ENCODE results near the gene PHF21A. TPM values are rescaled to one million over a fixed set of nuclear protein-coding genes. Genes with fewer than 3 reads are reported as not detected.

The PHF21A gene
- total RNA-seq, 1 experiment from 2014 or later = 17.3 TPM

DNA sequence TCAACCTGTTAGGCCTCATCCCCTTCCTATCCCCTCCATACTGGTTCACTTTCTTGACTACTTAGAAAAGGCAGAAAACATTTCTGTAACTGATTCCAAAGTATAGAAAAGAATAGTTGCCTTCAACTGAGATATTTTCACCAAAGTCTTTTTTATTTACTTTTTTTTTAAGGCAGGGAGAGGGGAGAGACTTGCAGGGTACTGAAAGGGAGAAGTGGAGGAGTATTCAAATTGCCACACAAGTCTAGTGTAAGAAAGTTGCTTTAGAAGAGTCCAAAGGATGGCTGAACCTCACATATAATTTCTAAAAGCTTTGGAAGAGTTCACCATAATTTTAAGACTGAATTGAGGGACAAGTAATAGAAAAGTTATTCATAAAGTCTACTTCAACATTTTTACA lies 6.3 kb downstream of the PHF21A start:
- H3K27me3 ChIP-seq = no peaks in the 10 kb centered on the region
- no peaks in the 10 kb centered on the region for H3K36me3 ChIP-seq
- no peak overlapping the region for H3K4me3 ChIP-seq
- no peaks in the 10 kb centered on the region for H3K4me1 ChIP-seq
- no peak for DNase-seq
- H3K27ac ChIP-seq = no peak overlapping the region
- no peaks in the 10 kb centered on the region for H3K9me3 ChIP-seq (replicated peaks)

- DNase-seq = no peak
- Histone ChIP-seq H3K9me3 (replicated peaks) (no peaks in the 10 kb centered on the region), H3K27me3 (no peaks in the 10 kb centered on the region), H3K27ac (no peak overlapping the region), H3K36me3 (no peaks in the 10 kb centered on the region), H3K4me1 (no peaks in the 10 kb centered on the region), H3K4me3 (no peak overlapping the region)
These were observed 6.9 kb downstream of the PHF21A start for GRCh38 chr11:46114378-46114777.

DNA sequence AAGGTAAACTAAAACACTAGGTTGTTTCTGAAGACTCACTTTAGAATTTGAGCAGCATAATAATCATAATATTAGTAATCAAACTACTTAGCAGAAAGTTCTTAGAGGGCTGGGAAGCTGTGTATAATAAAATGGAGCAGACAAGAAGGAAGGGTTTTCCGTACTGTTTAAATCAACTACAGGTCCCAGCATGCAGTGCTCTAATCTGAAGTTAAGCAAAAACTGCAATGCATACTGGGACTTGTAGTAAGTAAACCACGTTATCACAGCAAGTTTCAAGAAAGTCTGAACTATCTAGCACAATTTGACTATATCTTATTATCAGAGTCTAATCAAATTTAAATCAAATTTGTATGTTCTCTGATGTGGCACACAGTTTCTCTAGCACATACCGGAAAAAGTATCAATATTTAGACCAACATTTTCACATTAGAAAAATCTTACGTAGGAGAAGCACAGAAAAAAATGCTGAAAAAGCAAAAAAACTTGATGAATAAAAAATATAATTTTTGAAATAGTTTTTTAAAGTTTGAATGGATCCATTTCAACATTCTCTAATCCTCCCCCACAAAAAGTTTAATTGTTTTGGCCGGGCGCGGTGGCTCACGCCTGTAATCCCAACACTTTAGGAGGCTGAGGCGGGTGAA lies 8.2 kb downstream of the PHF21A start:
- Histone ChIP-seq H3K36me3 (no peaks in the 10 kb centered on the region), H3K4me3 (no peak overlapping the region), H3K9me3 (replicated peaks) (no peaks in the 10 kb centered on the region), H3K4me1 (no peaks in the 10 kb centered on the region), H3K27ac (no peak overlapping the region), H3K27me3 (no peaks in the 10 kb centered on the region)
- peak; percentile 30 to 61 for DNase-seq

DNA sequence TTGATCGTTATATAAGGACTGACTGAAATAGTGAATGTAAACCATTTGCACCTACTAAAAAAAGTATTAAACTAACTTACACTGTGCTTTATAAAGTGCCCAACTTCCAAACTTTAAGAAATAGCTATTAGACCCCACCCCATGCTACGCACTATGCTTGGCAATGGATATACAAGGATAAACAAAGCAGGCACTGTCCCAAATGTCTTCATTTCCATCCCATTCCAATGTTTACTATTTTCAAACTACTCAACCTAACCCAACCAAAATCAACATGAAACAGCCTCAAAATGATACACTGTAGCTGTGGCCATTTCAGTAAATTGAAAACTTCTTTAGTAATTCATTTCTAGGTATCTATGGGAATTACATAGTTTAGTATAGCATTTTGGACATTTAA lies 12.5 kb downstream of the PHF21A start:
- no peak overlapping the region for H3K27ac ChIP-seq
- no peaks in the 10 kb centered on the region for H3K4me1 ChIP-seq
- H3K4me3 ChIP-seq = no peak overlapping the region
- H3K9me3 ChIP-seq (replicated peaks) = no peaks in the 10 kb centered on the region
- no peaks in the 10 kb centered on the region for H3K36me3 ChIP-seq
- no peaks in the 10 kb centered on the region for H3K27me3 ChIP-seq
- DNase-seq = no peak

DNA sequence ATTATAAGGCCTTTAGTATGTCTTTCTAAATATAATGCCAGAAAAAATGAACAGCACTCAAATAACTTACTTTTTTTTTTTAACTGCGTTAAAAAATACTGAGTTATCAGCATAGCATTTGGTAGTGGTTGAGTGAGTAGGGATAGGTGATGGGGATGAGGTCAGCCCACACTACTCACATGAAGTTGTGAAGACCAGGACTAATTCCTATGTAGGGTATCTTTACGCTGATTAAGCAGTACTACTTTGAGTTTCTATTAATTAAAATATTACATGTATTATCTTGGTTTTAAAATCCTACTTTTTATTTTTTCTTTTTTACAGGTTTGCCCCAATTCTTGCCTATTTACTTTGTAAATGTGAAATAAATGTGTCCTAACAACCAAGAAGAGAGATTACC lies 13.5 kb downstream of the PHF21A start:
- no peak overlapping the region for H3K4me3 ChIP-seq
- H3K36me3 ChIP-seq = no peaks in the 10 kb centered on the region
- no peaks in the 10 kb centered on the region for H3K4me1 ChIP-seq
- no peaks in the 10 kb centered on the region for H3K27me3 ChIP-seq
- H3K27ac ChIP-seq = no peak overlapping the region
- DNase-seq = no peak
- no peaks in the 10 kb centered on the region for H3K9me3 ChIP-seq (replicated peaks)

DNA sequence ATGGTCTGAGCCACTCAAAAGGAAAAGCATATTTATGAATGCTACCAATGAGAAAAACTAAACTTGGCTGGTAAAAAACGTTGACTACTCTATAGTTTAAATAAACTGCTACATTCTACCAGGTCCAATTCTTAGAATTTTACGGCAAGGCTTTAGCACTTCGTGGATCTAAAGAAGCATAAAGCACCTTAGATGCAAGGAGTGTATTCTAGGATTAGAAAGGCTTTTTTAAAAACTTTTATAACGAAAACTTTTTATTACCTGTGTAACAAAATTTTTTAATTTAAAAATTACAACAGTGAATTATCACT lies 13.9 kb downstream of the PHF21A start:
- Histone ChIP-seq H3K27ac (no peak overlapping the region), H3K27me3 (no peaks in the 10 kb centered on the region), H3K4me1 (no peaks in the 10 kb centered on the region), H3K9me3 (replicated peaks) (no peaks in the 10 kb centered on the region), H3K36me3 (no peaks in the 10 kb centered on the region), H3K4me3 (no peak overlapping the region)
- DNase-seq = no peak

DNA sequence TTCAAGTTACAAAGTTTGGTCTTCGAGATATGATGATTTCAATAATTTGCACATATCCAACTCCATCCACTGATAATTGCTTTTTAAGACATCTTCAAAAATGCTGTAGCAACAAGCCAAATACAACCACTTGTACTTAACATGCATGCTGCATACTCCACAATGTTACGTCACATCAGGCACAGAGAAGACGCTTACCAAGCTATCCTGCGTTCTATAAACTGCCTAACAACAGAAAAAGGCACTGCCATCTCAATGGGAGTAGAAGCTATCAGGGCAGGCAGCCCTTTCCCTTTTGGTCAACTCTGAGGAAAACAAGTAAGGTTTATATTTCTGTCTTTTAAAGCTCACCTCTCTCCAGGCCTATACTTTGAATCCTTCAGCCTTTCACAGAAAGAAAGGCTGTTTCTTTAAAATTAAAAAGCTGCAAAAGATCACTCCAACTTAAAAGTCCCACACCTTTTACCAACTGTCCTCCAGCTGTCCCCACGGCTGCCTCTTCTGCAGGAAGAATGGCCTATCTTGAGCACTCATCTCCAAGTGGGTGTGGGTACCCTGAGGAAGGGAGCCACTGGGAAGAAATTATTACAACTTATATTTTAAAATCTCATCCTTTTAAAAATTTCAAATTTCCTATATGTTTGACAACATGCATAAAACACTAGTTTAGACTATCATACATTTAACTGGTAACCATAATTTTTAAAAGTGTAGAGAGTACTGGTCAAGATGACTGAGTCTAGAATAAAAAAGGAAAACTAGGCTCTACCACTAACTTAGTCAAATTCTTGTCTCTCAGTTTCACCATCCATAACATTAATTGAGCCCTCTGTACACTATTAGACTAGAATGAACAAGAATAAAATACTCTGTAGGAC lies 14.5 kb downstream of the PHF21A start:
- Histone ChIP-seq H3K4me3 (no peak overlapping the region), H3K36me3 (no peaks in the 10 kb centered on the region), H3K27ac (no peak overlapping the region), H3K9me3 (replicated peaks) (no peaks in the 10 kb centered on the region), H3K4me1 (no peaks in the 10 kb centered on the region), H3K27me3 (no peaks in the 10 kb centered on the region)
- DNase-seq = no peak

DNA sequence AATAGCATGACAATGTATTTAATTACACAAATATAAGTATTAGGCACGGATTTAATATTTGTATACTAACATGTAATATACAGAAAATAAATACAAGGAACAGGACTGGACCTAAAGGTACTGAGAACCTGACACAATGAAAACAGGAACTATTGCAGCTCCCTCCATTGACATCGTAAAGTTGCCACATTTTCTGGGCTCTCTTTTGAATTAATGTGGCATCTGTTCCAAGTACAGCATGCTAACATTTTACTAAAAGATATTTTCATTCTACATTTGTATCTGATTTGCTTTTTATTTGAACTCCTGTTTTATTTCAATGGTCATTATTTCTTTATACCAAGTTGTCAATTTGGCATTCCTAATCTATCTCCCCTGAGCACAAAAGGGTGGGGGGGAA lies 15.3 kb downstream of the PHF21A start:
- Histone ChIP-seq H3K27ac (no peak overlapping the region), H3K9me3 (replicated peaks) (no peaks in the 10 kb centered on the region), H3K4me1 (no peaks in the 10 kb centered on the region), H3K4me3 (no peak overlapping the region), H3K27me3 (no peaks in the 10 kb centered on the region), H3K36me3 (no peaks in the 10 kb centered on the region)
- no peak for DNase-seq

- no peak overlapping the region for H3K27ac ChIP-seq
- no peaks in the 10 kb centered on the region for H3K36me3 ChIP-seq
- no peaks in the 10 kb centered on the region for H3K9me3 ChIP-seq (replicated peaks)
- no peaks in the 10 kb centered on the region for H3K4me1 ChIP-seq
- H3K4me3 ChIP-seq = no peak overlapping the region
- no peaks in the 10 kb centered on the region for H3K27me3 ChIP-seq
- no peak for DNase-seq
These were observed 16.1 kb downstream of the PHF21A start for GRCh38 chr11:46105134-46105628.

DNA sequence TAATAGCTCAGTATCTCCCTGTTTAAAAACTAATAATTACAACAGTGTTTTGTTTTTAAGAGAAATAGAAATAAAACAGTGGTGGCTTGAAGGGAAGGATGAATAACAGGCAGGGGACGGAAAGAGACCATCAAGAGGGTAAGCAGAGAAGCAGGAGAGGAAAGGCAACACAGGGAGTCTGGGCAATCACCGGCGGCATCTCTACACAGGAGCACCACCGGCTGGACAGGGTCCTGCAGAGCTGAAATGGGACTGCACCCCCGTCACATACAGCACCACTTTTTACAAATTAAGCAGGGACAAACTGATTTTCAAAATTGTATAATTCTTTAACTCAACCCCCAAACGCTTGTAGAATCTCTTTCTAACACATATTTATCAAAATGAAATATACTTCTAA lies 18.4 kb downstream of the PHF21A start:
- H3K9me3 ChIP-seq (replicated peaks) = no peaks in the 10 kb centered on the region
- H3K27ac ChIP-seq = no peak overlapping the region
- no peaks in the 10 kb centered on the region for H3K27me3 ChIP-seq
- no peaks in the 10 kb centered on the region for H3K4me1 ChIP-seq
- no peak for DNase-seq
- H3K36me3 ChIP-seq = no peaks in the 10 kb centered on the region
- no peak overlapping the region for H3K4me3 ChIP-seq

DNA sequence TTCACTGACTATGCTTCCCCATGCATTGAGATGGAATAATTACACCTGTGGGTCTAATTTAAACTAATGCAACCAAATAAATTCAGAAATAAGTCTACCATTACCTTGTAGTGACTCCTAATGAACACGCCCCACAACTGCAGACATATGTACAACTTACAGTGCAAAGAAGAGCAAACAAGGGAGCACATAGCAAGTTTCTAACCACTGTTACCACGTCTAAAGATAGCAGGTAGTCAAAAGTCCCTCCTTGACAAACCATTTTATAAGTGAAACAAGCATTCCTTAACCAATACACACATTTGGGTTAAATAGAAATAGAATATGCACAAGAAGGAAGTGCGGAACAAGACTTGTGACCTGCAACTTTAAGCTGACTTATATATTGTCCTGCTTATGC lies 20.6 kb downstream of the PHF21A start:
- no peak for DNase-seq
- Histone ChIP-seq H3K4me1 (no peaks in the 10 kb centered on the region), H3K27ac (no peak overlapping the region)

GRCh38 chr11:46099963-46100316 lies 21.3 kb downstream of the PHF21A start:
- no peaks in the 10 kb centered on the region for H3K36me3 ChIP-seq
- H3K4me3 ChIP-seq = no peak overlapping the region
- no peaks in the 10 kb centered on the region for H3K4me1 ChIP-seq
- H3K9me3 ChIP-seq (replicated peaks) = no peaks in the 10 kb centered on the region
- H3K27me3 ChIP-seq = no peaks in the 10 kb centered on the region
- no peak for DNase-seq
- no peak overlapping the region for H3K27ac ChIP-seq

More for the DNA sequence above, 20.6 kb downstream of the PHF21A start:
- Histone ChIP-seq H3K9me3 (replicated peaks) (no peaks in the 10 kb centered on the region), H3K36me3 (no peaks in the 10 kb centered on the region), H3K4me3 (no peak overlapping the region), H3K27me3 (no peaks in the 10 kb centered on the region)

- no peaks in the 10 kb centered on the region for H3K4me1 ChIP-seq
- H3K27ac ChIP-seq = no peak overlapping the region
- no peaks in the 10 kb centered on the region for H3K27me3 ChIP-seq
- H3K36me3 ChIP-seq = no peaks in the 10 kb centered on the region
- DNase-seq = no peak
- no peaks in the 10 kb centered on the region for H3K9me3 ChIP-seq (replicated peaks)
- H3K4me3 ChIP-seq = no peak overlapping the region
These were observed 30.9 kb downstream of the PHF21A start for GRCh38 chr11:46090375-46090774.

DNA sequence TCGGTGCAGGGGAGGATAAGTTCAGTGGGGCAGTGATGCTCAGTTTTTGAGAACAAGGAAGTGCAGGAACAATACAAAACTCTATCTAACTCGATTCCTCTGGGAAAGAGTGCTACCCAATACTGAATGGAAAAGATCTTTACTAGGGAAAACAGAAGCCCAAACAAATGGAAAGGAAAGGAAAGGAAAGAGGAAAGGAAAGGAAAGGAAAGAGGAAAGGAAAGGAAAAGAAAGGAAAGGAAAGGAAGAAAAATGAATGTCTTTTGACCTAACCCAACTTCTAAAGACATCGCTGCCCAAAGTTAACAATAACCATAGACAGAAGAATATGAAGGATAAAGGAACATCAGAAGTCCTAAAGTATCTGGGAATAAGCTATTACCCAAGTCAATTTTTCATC lies 41.6 kb downstream of the PHF21A start:
- Histone ChIP-seq H3K4me1 (no peaks in the 10 kb centered on the region), H3K36me3 (no peaks in the 10 kb centered on the region), H3K4me3 (no peak overlapping the region), H3K9me3 (replicated peaks) (no peaks in the 10 kb centered on the region), H3K27me3 (no peaks in the 10 kb centered on the region), H3K27ac (no peak overlapping the region)
- no peak for DNase-seq

DNA sequence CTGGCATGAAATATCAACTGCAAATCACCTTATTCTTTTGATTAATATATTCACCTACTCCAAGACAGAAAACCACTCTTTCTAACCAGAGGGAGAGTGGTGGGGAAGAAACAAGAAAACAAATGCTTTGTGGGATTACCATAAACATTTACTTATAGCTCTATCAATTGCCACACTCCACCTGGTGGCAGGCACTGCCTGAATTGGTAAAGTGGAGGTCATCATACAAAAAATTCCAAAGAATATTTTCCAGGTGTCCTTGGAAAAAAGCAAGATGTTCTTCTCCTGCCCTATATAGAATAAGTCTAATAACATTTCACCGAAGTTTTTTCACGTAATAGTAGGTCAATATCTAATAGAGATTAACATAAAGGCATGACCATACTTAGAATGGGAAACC lies 45.3 kb downstream of the PHF21A start:
- H3K4me1 ChIP-seq = no peaks in the 10 kb centered on the region
- H3K9me3 ChIP-seq (replicated peaks) = no peaks in the 10 kb centered on the region
- H3K36me3 ChIP-seq = no peaks in the 10 kb centered on the region
- no peak overlapping the region for H3K27ac ChIP-seq
- H3K27me3 ChIP-seq = no peaks in the 10 kb centered on the region
- H3K4me3 ChIP-seq = no peak overlapping the region
- no peak for DNase-seq

- DNase-seq = peak in 1 of 2 experiments; percentile 3
- Histone ChIP-seq H3K4me3 (no peak overlapping the region), H3K36me3 (no peaks in the 10 kb centered on the region), H3K27me3 (no peaks in the 10 kb centered on the region), H3K9me3 (replicated peaks) (no peaks in the 10 kb centered on the region), H3K4me1 (no peaks in the 10 kb centered on the region), H3K27ac (no peak overlapping the region)
These were observed 46.1 kb downstream of the PHF21A start for GRCh38 chr11:46075168-46075567.

All from SJCRH30 (cell line).